ENCODE measurements around the gene GJC2.

GRCh38 chr1:228190182-228190581 is 40.5 kb downstream of the GJC2 start:
- no peak for TF ChIP-seq CTCF (IDR thresholded peaks at IDR 0.05)
- no peak for TF ChIP-seq RCOR1 (IDR thresholded peaks at IDR 0.05; ENCODE audit: low read length)
- no peak for TF ChIP-seq JUND (IDR thresholded peaks at IDR 0.05)
- TF ChIP-seq TEAD4 (IDR thresholded peaks at IDR 0.05; ENCODE audit: borderline replicate concordance, insufficient read depth), result no peak
- no peak for TF ChIP-seq EP300 (IDR thresholded peaks at IDR 0.05; ENCODE audit: borderline replicate concordance in 1 of 2, low read depth in 1 of 2, low read length in 1 of 2)
- TF ChIP-seq RXRA (IDR thresholded peaks at IDR 0.05; ENCODE audit: borderline replicate concordance, low read depth), result no peak
- no peak for TF ChIP-seq SMC3 (IDR thresholded peaks at IDR 0.05; ENCODE audit: low read depth, low read length)
